HG03097 (cell line): ENCODE results near the gene XRCC3.
"Not testable (repeated sequence)": the region's sequence is repeated elsewhere in the genome, so short reads cannot be mapped to it uniquely, and the experiment has no call there.

ENCODE experiments used
- ATAC-seq: cut with Tn5 transposase; IDR thresholded peaks from one replicate; pipeline ENCODE4 v1.9.1; 2021; ENCODE audit not compliant: unreplicated experiment, low FRiP score

The XRCC3 gene

GRCh38 chr14:103676881-103677675, 38.2 kb downstream of the XRCC3 start:
- ATAC-seq, result no peak

- ATAC-seq, result no peak
Observed at GRCh38 chr14:103675957-103676356, 39.3 kb downstream of the XRCC3 start.

GRCh38 chr14:103671911-103672310, 43.3 kb downstream of the XRCC3 start:
- no peak for ATAC-seq

GRCh38 chr14:103669370-103669769, 45.9 kb downstream of the XRCC3 start:
- ATAC-seq, result no peak

- no peak for ATAC-seq
Observed at GRCh38 chr14:103668117-103668516, 47.1 kb downstream of the XRCC3 start.

GRCh38 chr14:103667671-103668070, 47.6 kb downstream of the XRCC3 start:
- ATAC-seq, result no peak

GRCh38 chr14:103663506-103663905, 51.7 kb downstream of the XRCC3 start:
- no peak for ATAC-seq

GRCh38 chr14:103662591-103662990, 52.7 kb downstream of the XRCC3 start:
- no peak for ATAC-seq

GRCh38 chr14:103662029-103662428, 53.2 kb downstream of the XRCC3 start:
- no peak for ATAC-seq

GRCh38 chr14:103659631-103660030, 55.6 kb downstream of the XRCC3 start:
- no peak for ATAC-seq

- ATAC-seq, result no peak
Observed at GRCh38 chr14:103657471-103657870, 57.8 kb downstream of the XRCC3 start.

- ATAC-seq, result no peak
Observed at GRCh38 chr14:103656756-103657133, 58.5 kb downstream of the XRCC3 start.

GRCh38 chr14:103656031-103656755, 59.1 kb downstream of the XRCC3 start:
- no peak for ATAC-seq

- no peak for ATAC-seq
Observed at GRCh38 chr14:103654619-103655018, 60.6 kb downstream of the XRCC3 start.

- no peak for ATAC-seq
Observed at GRCh38 chr14:103653805-103654204, 61.4 kb downstream of the XRCC3 start.

- not testable (repeated sequence) for ATAC-seq
Observed at GRCh38 chr14:103653336-103653735, 61.9 kb downstream of the XRCC3 start.

- ATAC-seq, result no peak
Observed at GRCh38 chr14:103652806-103653205, 62.4 kb downstream of the XRCC3 start.

GRCh38 chr14:103651585-103651984, 63.7 kb downstream of the XRCC3 start:
- ATAC-seq, result no peak

GRCh38 chr14:103650213-103650612, 65.0 kb downstream of the XRCC3 start:
- ATAC-seq, result no peak

GRCh38 chr14:103649001-103649400, 66.2 kb downstream of the XRCC3 start:
- no peak for ATAC-seq
